ENCODE measurements around the gene DACT3. TPM values are rescaled to one million over a fixed set of nuclear protein-coding genes. Genes with fewer than 3 reads are reported as not detected.

DACT3 gene
- polyA plus RNA-seq, 1 of the 3 experiments (the other 2 are of a cell fraction) = 9.5 TPM

- H3K27me3 ChIP-seq (ENCODE audit: insufficient read depth) = no peaks in the 10 kb centered on the region
- no peak overlapping the region for H2AFZ ChIP-seq (ENCODE audit: low read depth)
- H3F3A ChIP-seq (replicated peaks; ENCODE audit: insufficient read depth) = peaks cover under 1% of the 10 kb centered on the region
- no peaks in the 10 kb centered on the region for H3K9me2 ChIP-seq
- H3K9me3 ChIP-seq = no peaks in the 10 kb centered on the region
- no peaks in the 10 kb centered on the region; the same call in 1 of the 2 replicates for H3K79me2 ChIP-seq (ENCODE audit: insufficient read depth)
- no peak overlapping the region for H3K9ac ChIP-seq
- CTCF ChIA-PET = interaction anchor here (0.9 to 1.8 kb wide), 4 partner anchors 12 to 591 kb away, joined by 3 to 6 read pairs (median 4); no protein-coding TSS in a partner anchor
- H3K4me2 ChIP-seq = no peak overlapping the region
- H3K4me3 ChIP-seq (ENCODE audit: low read depth in 2 of 2, low read length in 1 of 2) = no peak overlapping the region
- no peak overlapping the region for H3K27ac ChIP-seq (ENCODE audit: low read depth in 2 of 2, low read length in 1 of 2)
- 92% methylated on average over 5 of the region's 5 CpGs for WGBS (ENCODE audit: low lambda C conversion rate)
- peaks cover 5% of the 10 kb centered on the region; the same call in 1 of the 2 replicates for H4K20me1 ChIP-seq (ENCODE audit: insufficient read depth)
- TF ChIP-seq EZH2phosphoT487 (IDR thresholded peaks at IDR 0.05; ENCODE audit: borderline replicate concordance, low read depth) = no peak
- no peak for TF ChIP-seq MEF2A (IDR thresholded peaks at IDR 0.05; ENCODE audit: borderline replicate concordance, low read depth)
- no peak for TF ChIP-seq ELF1 (IDR thresholded peaks at IDR 0.05)
- TF ChIP-seq YY1 (IDR thresholded peaks at IDR 0.05; ENCODE audit: low read depth) = no peak
- no peak for TF ChIP-seq IRF3 (IDR thresholded peaks at IDR 0.05; ENCODE audit: low read depth, low read length)
- no peak for TF ChIP-seq RCOR1 (IDR thresholded peaks at IDR 0.05; ENCODE audit: low read length)
- no peak for TF ChIP-seq RFX5 (IDR thresholded peaks at IDR 0.05; ENCODE audit: low read length)
- TF ChIP-seq ZBTB33 (IDR thresholded peaks at IDR 0.05; ENCODE audit: borderline replicate concordance, low read depth) = no peak
- TF ChIP-seq GATA2 (CRISPR knock-in tag; IDR thresholded peaks at IDR 0.05) = no peak
- TF ChIP-seq RXRA (IDR thresholded peaks at IDR 0.05; ENCODE audit: borderline replicate concordance, low read depth) = no peak
- TF ChIP-seq FOXM1 (IDR thresholded peaks at IDR 0.05; ENCODE audit: low read depth) = no peak
- no peak for TF ChIP-seq TCF12 (IDR thresholded peaks at IDR 0.05)
- TF ChIP-seq MAX (IDR thresholded peaks at IDR 0.05; ENCODE audit: low read depth) = no peak
- no peak for TF ChIP-seq TAF1 (IDR thresholded peaks at IDR 0.05; ENCODE audit: borderline replicate concordance, low read depth, low read length)
- no peak for TF ChIP-seq FOSL2 (IDR thresholded peaks at IDR 0.05; ENCODE audit: borderline replicate concordance, low read depth)
- no peak for TF ChIP-seq CHD2 (IDR thresholded peaks at IDR 0.05; ENCODE audit: low read length, partially characterized antibody)
- no peak for TF ChIP-seq REST (IDR thresholded peaks at IDR 0.05; ENCODE audit: low read depth, low read length)
- DNase-seq = no peak
- H3K4me1 ChIP-seq (ENCODE audit: control insufficient read depth in 1 of 2, insufficient read depth in 2 of 2, low read depth in 1 of 2, low read length in 1 of 2) = peaks cover 0 to 8% of the 10 kb centered on the region in 2 experiments; a peak in 1 of 4 replicates
- POLR2A ChIA-PET = interaction anchor here (1.6 kb wide), 1 partner anchor 16 kb away, joined by 9 read pairs; no protein-coding TSS in a partner anchor
- H3K36me3 ChIP-seq (replicated peaks in 1 of 2; ENCODE audit: control insufficient read depth in 1 of 2, insufficient read depth in 2 of 2, low read length in 1 of 2) = peaks cover 0 to 6% of the 10 kb centered on the region in 2 experiments
These were observed 4.4 kb downstream of the DACT3 start for GRCh38 chr19:46656541-46656940.

Measured in SK-N-SH (cell line).